ENCODE data around the gene TBX3. TPM values are rescaled to one million over a fixed set of nuclear protein-coding genes. Genes with fewer than 3 reads are reported as not detected.
A peak's percentile ranks its signal among the peaks of the same experiment; 100 is the strongest.

Gene TBX3
- polyA plus RNA-seq, 1 of the 3 experiments (the other 2 are of a cell fraction), result 10.2 TPM

DNA sequence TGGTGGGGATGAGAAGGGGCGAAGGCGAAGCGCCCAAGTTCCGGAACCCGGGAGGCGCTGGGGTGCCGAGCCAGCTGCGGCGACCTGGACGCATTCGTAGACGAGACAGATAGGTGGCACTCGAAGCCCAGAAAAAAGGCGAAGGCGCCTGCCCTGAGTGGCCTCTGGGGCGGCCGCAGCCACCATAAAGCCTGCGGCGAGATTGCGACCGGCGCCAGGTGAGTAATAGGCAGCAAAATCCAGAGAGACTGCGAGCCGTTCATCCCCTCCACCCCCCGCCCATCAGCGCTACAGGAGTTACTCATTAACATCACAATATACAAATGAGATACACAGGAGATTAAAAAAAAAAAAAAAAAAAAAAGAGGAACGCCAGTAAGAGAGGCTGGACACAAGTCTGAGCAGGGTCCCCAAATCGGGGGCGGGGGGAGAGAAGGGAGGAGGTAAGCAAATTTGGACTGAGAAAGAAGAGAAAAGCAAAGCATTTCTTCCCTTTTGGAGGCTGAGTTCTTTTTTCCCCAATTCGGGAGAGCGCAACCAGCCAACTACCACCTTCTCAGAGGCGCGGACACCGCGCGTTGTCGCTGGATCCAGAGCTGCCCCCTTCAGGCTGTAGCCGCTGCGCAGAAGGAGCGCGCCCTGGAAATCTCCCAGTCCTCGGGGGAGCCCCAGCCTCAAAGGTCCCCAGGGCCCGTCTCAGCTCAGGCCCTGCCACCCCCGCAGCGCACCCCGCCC is 15.7 kb downstream of the TBX3 start (continued):
- TF ChIP-seq, protein P1, sequence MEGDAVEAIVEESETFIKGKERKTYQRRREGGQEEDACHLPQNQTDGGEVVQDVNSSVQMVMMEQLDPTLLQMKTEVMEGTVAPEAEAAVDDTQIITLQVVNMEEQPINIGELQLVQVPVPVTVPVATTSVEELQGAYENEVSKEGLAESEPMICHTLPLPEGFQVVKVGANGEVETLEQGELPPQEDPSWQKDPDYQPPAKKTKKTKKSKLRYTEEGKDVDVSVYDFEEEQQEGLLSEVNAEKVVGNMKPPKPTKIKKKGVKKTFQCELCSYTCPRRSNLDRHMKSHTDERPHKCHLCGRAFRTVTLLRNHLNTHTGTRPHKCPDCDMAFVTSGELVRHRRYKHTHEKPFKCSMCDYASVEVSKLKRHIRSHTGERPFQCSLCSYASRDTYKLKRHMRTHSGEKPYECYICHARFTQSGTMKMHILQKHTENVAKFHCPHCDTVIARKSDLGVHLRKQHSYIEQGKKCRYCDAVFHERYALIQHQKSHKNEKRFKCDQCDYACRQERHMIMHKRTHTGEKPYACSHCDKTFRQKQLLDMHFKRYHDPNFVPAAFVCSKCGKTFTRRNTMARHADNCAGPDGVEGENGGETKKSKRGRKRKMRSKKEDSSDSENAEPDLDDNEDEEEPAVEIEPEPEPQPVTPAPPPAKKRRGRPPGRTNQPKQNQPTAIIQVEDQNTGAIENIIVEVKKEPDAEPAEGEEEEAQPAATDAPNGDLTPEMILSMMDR (IDR thresholded peaks at IDR 0.05), result peak; percentile 62
- TF ChIP-seq, protein P2, sequence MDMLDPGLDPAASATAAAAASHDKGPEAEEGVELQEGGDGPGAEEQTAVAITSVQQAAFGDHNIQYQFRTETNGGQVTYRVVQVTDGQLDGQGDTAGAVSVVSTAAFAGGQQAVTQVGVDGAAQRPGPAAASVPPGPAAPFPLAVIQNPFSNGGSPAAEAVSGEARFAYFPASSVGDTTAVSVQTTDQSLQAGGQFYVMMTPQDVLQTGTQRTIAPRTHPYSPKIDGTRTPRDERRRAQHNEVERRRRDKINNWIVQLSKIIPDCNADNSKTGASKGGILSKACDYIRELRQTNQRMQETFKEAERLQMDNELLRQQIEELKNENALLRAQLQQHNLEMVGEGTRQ (IDR thresholded peaks at IDR 0.05; ENCODE audit: borderline replicate concordance, low read depth, low read length), result no peak
- TF ChIP-seq NRF1 (IDR thresholded peaks at IDR 0.05; ENCODE audit: low read depth, low read length), result no peak

DNA sequence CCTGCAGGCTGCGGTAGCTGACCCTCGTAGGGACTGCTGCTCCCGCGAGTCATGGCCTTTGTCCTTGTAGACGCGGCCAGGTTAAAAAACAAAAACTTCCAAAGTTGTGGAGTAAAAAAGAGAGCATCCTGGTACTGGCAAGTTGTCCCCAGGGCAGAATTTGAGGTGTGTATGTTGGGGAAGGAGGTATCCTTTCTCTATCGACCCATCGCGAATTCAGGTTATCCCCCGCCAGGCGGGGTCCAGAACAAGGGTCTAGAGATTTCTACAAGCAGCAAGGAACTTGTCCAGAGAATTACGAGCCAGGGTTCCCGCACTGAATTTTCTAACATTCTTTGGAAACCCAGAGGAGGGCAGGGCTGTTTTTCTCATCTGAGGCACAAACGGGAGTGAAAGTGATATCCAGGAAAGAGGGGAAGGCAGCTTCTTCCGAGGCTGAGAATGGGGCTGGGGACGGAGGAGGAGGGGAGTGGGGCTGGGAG is 16.3 kb downstream of the TBX3 start:
- H3K79me2 ChIP-seq (ENCODE audit: insufficient read depth), result peaks cover 4% of the 10 kb centered on the region; the same call in 1 of the 2 replicates
- no peaks in the 10 kb centered on the region for H3K27me3 ChIP-seq (ENCODE audit: insufficient read depth)
- H3K4me2 ChIP-seq, result peak overlapping the region; percentile 87
- TF ChIP-seq, protein P3, sequence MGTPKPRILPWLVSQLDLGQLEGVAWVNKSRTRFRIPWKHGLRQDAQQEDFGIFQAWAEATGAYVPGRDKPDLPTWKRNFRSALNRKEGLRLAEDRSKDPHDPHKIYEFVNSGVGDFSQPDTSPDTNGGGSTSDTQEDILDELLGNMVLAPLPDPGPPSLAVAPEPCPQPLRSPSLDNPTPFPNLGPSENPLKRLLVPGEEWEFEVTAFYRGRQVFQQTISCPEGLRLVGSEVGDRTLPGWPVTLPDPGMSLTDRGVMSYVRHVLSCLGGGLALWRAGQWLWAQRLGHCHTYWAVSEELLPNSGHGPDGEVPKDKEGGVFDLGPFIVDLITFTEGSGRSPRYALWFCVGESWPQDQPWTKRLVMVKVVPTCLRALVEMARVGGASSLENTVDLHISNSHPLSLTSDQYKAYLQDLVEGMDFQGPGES (IDR thresholded peaks at IDR 0.05; ENCODE audit: low read depth, low read length), result no peak
- H2AFZ ChIP-seq (ENCODE audit: low read depth), result peak overlapping the region; percentile 91; the same call in 1 of the 2 replicates
- POLR2A ChIA-PET, result interaction anchor here (6.8 kb wide), 1 partner anchor 15 kb away, joined by 77 read pairs; the partner anchor contains the start of gene TBX3
- peak overlapping the region in 1 of 2 experiments; percentile 48; a peak in 1 of 4 replicates for H3K27ac ChIP-seq (ENCODE audit: low read depth in 2 of 2, low read length in 1 of 2)
- no peaks in the 10 kb centered on the region for H3K9me3 ChIP-seq
- no peak overlapping the region; the same call in 1 of the 2 replicates for H3K9ac ChIP-seq
- no peak for DNase-seq
- no peaks in the 10 kb centered on the region for H3K9me2 ChIP-seq
- H3K4me3 ChIP-seq (ENCODE audit: low read depth in 2 of 2, low read length in 1 of 2), result peak overlapping the region; percentile 59 to 77
- H4K20me1 ChIP-seq (ENCODE audit: insufficient read depth), result no peaks in the 10 kb centered on the region
- 59% methylated on average over 16 of the region's 16 CpGs for WGBS (ENCODE audit: low lambda C conversion rate)
- CTCF ChIA-PET, result interaction anchor here (0.6 to 11.3 kb wide), 21 partner anchors 9 to 1249 kb away, joined by 3 to 119 read pairs (median 5); partner anchors contain the start of gene TBX3
- peaks cover 0 to 17% of the 10 kb centered on the region in 2 experiments for H3K36me3 ChIP-seq (replicated peaks in 1 of 2; ENCODE audit: control insufficient read depth in 1 of 2, insufficient read depth in 2 of 2, low read length in 1 of 2)
- H3K4me1 ChIP-seq (ENCODE audit: control insufficient read depth in 1 of 2, insufficient read depth in 2 of 2, low read depth in 1 of 2, low read length in 1 of 2), result peaks cover 0 to 21% of the 10 kb centered on the region in 2 experiments; a peak in 2 of 4 replicates
- peaks cover 14% of the 10 kb centered on the region for H3F3A ChIP-seq (replicated peaks; ENCODE audit: insufficient read depth)

DNA sequence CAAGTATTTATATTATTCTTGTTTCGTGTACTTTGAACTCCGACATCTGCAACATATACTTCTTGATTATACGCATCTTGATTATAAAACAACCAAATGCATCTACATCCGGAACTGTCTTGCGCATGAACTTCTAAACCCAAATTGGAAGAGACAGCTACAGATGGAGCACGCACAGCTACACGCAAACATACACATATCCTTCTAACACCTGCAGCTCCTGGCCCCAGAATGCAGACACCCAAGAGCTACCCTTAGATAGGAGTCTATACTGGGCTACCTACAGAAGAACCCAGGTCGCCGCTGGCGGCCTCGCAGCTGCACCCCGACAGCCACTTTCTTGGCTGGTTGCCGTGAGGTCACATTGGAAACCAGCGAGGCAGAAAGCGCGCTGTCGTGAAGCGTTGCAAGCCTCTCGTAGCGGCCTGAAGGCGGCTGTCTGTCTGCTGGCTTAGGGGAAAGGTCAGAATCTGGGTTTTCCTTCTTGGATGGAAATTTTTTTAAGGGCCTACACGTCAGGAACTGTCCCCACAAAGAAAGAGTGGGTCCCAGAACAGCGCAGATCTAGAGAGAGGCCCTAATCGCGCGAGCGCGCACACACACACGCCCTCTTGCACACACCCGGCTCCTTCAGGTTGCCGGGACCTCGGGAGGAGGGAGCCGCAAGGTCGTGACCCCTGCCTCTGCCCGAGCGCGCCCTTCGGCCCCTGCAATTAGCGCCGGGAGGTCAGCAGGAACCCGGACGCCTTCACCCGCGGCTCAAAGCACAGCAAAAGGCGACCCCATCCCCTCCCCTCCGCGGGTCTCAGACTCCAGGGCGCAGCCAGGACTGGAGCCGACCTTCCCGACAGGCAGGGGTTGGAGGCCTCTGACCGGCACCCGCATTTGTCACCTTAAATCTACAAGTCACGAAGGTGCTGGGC is 17.0 kb downstream of the TBX3 start:
- Histone ChIP-seq H3K36me3 (replicated peaks in 1 of 2; ENCODE audit: control insufficient read depth in 1 of 2, insufficient read depth in 2 of 2, low read length in 1 of 2) (peaks cover 0 to 10% of the 10 kb centered on the region in 2 experiments), H3K79me2 (ENCODE audit: insufficient read depth) (0 out of 2 replicates have a peak, but pooled peaks cover 3% of the 10 kb centered on the region), H3K27ac (ENCODE audit: low read depth in 2 of 2, low read length in 1 of 2) (no peak overlapping the region; a peak in 1 of 4 replicates), H3K9me3 (no peaks in the 10 kb centered on the region), H3F3A (replicated peaks; ENCODE audit: insufficient read depth) (peaks cover 14% of the 10 kb centered on the region), H3K9ac (no peak overlapping the region), H3K27me3 (ENCODE audit: insufficient read depth) (no peaks in the 10 kb centered on the region), H2AFZ (ENCODE audit: low read depth) (no peak overlapping the region), H4K20me1 (ENCODE audit: insufficient read depth) (no peaks in the 10 kb centered on the region), H3K4me1 (ENCODE audit: control insufficient read depth in 1 of 2, insufficient read depth in 2 of 2, low read depth in 1 of 2, low read length in 1 of 2) (peaks cover 0 to 14% of the 10 kb centered on the region in 2 experiments; a peak in 1 of 4 replicates), H3K9me2 (no peaks in the 10 kb centered on the region), H3K4me2 (no peak overlapping the region), H3K4me3 (ENCODE audit: low read depth in 2 of 2, low read length in 1 of 2) (no peak overlapping the region)
- ChIA-PET POLR2A (no interaction called here), CTCF (interaction anchor here (0.8 to 11.3 kb wide), 19 partner anchors 9 to 1251 kb away, joined by 3 to 119 read pairs (median 4); partner anchors contain the start of gene TBX3)
- 98% methylated on average over 37 of the region's 53 CpGs for WGBS (ENCODE audit: low lambda C conversion rate)
- no peak for DNase-seq
- TF ChIP-seq, protein P4, sequence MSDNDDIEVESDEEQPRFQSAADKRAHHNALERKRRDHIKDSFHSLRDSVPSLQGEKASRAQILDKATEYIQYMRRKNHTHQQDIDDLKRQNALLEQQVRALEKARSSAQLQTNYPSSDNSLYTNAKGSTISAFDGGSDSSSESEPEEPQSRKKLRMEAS (IDR thresholded peaks at IDR 0.05; ENCODE audit: low read depth), result no peak
- no peak for TF ChIP-seq MXI1 (IDR thresholded peaks at IDR 0.05; ENCODE audit: low read depth, low read length)
- no peak for TF ChIP-seq GATA2 (CRISPR knock-in tag; IDR thresholded peaks at IDR 0.05)
- TF ChIP-seq SIN3A (IDR thresholded peaks at IDR 0.05; ENCODE audit: borderline replicate concordance, low read depth, low read length), result no peak
- TF ChIP-seq NRF1 (IDR thresholded peaks at IDR 0.05; ENCODE audit: low read depth, low read length), result no peak
- TF ChIP-seq TAF1 (IDR thresholded peaks at IDR 0.05; ENCODE audit: borderline replicate concordance, low read depth, low read length), result no peak
- TF ChIP-seq TEAD4 (IDR thresholded peaks at IDR 0.05; ENCODE audit: borderline replicate concordance, insufficient read depth), result no peak
- TF ChIP-seq TCF12 (IDR thresholded peaks at IDR 0.05), result no peak
- TF ChIP-seq GABPA (IDR thresholded peaks at IDR 0.05; ENCODE audit: low read depth), result no peak
- no peak for TF ChIP-seq ELF1 (IDR thresholded peaks at IDR 0.05)
- TF ChIP-seq FOXM1 (IDR thresholded peaks at IDR 0.05; ENCODE audit: low read depth), result no peak
- TF ChIP-seq YY1 (IDR thresholded peaks at IDR 0.05; ENCODE audit: low read depth), result no peak
- no peak for TF ChIP-seq POLR2AphosphoS5 (IDR thresholded peaks at IDR 0.05; ENCODE audit: low read depth, low read length)
- no peak for TF ChIP-seq CHD2 (IDR thresholded peaks at IDR 0.05; ENCODE audit: low read length, partially characterized antibody)
- no peak for TF ChIP-seq RXRA (IDR thresholded peaks at IDR 0.05; ENCODE audit: borderline replicate concordance, low read depth)
